ENCODE data around the gene PIGN. TPM values are rescaled to one million over a fixed set of nuclear protein-coding genes. Genes with fewer than 3 reads are reported as not detected.

PIGN gene
- total RNA-seq, 2 donors from 2014 or later = 38.2 to 48.8 TPM

GRCh38 chr18:62224229-62224628 is 37.4 kb upstream of the PIGN start:
- Histone ChIP-seq H3K27ac (ENCODE audit: low read depth, low read length) (no peak overlapping the region), H3K9ac (ENCODE audit: extremely low read depth, low read length, poor library complexity, severe bottlenecking) (no peak overlapping the region), H3K4me1 (ENCODE audit: control insufficient read depth, insufficient read depth, low read length) (no peaks in the 10 kb centered on the region), H3K27me3 (ENCODE audit: control insufficient read depth, insufficient read depth, low read length, poor library complexity, severe bottlenecking) (no peaks in the 10 kb centered on the region), H3K4me3 (ENCODE audit: low read length) (peak overlapping the region; percentile 56), H3K36me3 (ENCODE audit: control insufficient read depth, insufficient read depth, low read length) (peaks cover 81% of the 10 kb centered on the region), H3K9me3 (ENCODE audit: control insufficient read depth, low read length) (peaks cover 13% of the 10 kb centered on the region)
- Mint-ChIP-seq H3K4me3 (no peak overlapping the region), H3K27ac (no peak overlapping the region), H3K9me3 (peaks cover 14% of the 10 kb centered on the region), H3K4me1 (no peaks in the 10 kb centered on the region), H3K36me3 (ENCODE audit: low read depth) (peaks cover 51% of the 10 kb centered on the region), H3K27me3 (ENCODE audit: insufficient read depth) (no peaks in the 10 kb centered on the region)
- no peak for DNase-seq
- TF ChIP-seq, protein P1, sequence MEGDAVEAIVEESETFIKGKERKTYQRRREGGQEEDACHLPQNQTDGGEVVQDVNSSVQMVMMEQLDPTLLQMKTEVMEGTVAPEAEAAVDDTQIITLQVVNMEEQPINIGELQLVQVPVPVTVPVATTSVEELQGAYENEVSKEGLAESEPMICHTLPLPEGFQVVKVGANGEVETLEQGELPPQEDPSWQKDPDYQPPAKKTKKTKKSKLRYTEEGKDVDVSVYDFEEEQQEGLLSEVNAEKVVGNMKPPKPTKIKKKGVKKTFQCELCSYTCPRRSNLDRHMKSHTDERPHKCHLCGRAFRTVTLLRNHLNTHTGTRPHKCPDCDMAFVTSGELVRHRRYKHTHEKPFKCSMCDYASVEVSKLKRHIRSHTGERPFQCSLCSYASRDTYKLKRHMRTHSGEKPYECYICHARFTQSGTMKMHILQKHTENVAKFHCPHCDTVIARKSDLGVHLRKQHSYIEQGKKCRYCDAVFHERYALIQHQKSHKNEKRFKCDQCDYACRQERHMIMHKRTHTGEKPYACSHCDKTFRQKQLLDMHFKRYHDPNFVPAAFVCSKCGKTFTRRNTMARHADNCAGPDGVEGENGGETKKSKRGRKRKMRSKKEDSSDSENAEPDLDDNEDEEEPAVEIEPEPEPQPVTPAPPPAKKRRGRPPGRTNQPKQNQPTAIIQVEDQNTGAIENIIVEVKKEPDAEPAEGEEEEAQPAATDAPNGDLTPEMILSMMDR (conservative IDR thresholded peaks at IDR 0.05) = no peak
- WGBS, 2 experiments (ENCODE audit: insufficient coverage in 1 of 2, insufficient read length in 1 of 2) = 83% methylated on average over 2 of the region's 2 CpGs; no CpG with 5 or more reads in 1 of the 2 experiments

DNA sequence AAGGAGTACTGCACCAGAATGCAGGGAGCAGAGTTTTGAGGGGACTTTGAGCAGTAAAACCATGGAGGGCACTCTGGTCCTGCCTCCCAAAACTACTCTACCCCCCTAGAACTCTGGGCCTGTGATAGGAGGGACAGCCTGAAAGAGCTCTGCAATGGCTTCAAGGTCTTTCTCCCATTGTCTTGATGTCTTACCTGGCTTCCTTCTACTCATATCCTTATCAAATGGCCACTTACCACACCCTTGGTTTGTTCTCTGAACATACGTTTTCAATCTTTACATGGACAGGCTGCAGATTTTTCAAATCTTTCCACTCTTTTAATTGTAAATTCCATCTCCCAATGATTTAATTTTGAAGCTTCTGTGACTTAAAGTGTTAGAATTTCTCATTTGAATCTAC is 27.9 kb upstream of the PIGN start:
- 91 to 100% methylated on average over 1 of the region's 1 CpG for WGBS, 2 experiments (ENCODE audit: insufficient coverage in 1 of 2, insufficient read length in 1 of 2)
- H3K36me3 ChIP-seq (ENCODE audit: control insufficient read depth, insufficient read depth, low read length) = peaks cover 38% of the 10 kb centered on the region
- H3K9me3 ChIP-seq (ENCODE audit: control insufficient read depth, low read length) = no peaks in the 10 kb centered on the region
- Mint-ChIP-seq H3K4me1 (peaks cover 3% of the 10 kb centered on the region), H3K36me3 (ENCODE audit: low read depth) (peaks cover 15% of the 10 kb centered on the region), H3K27ac (no peak overlapping the region), H3K27me3 (ENCODE audit: insufficient read depth) (no peaks in the 10 kb centered on the region), H3K9me3 (no peaks in the 10 kb centered on the region), H3K4me3 (no peak overlapping the region)
- no peak for DNase-seq
- peaks cover 4% of the 10 kb centered on the region for H3K4me1 ChIP-seq (ENCODE audit: control insufficient read depth, insufficient read depth, low read length)
- H3K9ac ChIP-seq (ENCODE audit: extremely low read depth, low read length, poor library complexity, severe bottlenecking) = no peak overlapping the region
- H3K27ac ChIP-seq (ENCODE audit: low read depth, low read length) = no peak overlapping the region
- TF ChIP-seq, protein P1 (conservative IDR thresholded peaks at IDR 0.05) = no peak
- no peaks in the 10 kb centered on the region for H3K27me3 ChIP-seq (ENCODE audit: control insufficient read depth, insufficient read depth, low read length, poor library complexity, severe bottlenecking)
- H3K4me3 ChIP-seq (ENCODE audit: low read length) = no peak overlapping the region

GRCh38 chr18:62211325-62211828 is 24.5 kb upstream of the PIGN start:
- Histone ChIP-seq H3K9ac (ENCODE audit: extremely low read depth, low read length, poor library complexity, severe bottlenecking) (no peak overlapping the region), H3K9me3 (ENCODE audit: control insufficient read depth, low read length) (no peaks in the 10 kb centered on the region), H3K27me3 (ENCODE audit: control insufficient read depth, insufficient read depth, low read length, poor library complexity, severe bottlenecking) (no peaks in the 10 kb centered on the region), H3K4me1 (ENCODE audit: control insufficient read depth, insufficient read depth, low read length) (peaks cover 4% of the 10 kb centered on the region), H3K27ac (ENCODE audit: low read depth, low read length) (no peak overlapping the region), H3K36me3 (ENCODE audit: control insufficient read depth, insufficient read depth, low read length) (peaks cover 40% of the 10 kb centered on the region), H3K4me3 (ENCODE audit: low read length) (no peak overlapping the region)
- no peak overlapping the region for H3K4me3 Mint-ChIP-seq
- no peaks in the 10 kb centered on the region for H3K9me3 Mint-ChIP-seq
- H3K27me3 Mint-ChIP-seq (ENCODE audit: insufficient read depth) = no peaks in the 10 kb centered on the region
- H3K36me3 Mint-ChIP-seq (ENCODE audit: low read depth) = peaks cover 15% of the 10 kb centered on the region
- no peak overlapping the region for H3K27ac Mint-ChIP-seq
- TF ChIP-seq, protein P1 (conservative IDR thresholded peaks at IDR 0.05) = no peak
- no peak for DNase-seq
- peaks cover 3% of the 10 kb centered on the region for H3K4me1 Mint-ChIP-seq

All from endodermal cell (in vitro differentiated cells).